ENCODE results near the gene TBC1D22A.

DNA sequence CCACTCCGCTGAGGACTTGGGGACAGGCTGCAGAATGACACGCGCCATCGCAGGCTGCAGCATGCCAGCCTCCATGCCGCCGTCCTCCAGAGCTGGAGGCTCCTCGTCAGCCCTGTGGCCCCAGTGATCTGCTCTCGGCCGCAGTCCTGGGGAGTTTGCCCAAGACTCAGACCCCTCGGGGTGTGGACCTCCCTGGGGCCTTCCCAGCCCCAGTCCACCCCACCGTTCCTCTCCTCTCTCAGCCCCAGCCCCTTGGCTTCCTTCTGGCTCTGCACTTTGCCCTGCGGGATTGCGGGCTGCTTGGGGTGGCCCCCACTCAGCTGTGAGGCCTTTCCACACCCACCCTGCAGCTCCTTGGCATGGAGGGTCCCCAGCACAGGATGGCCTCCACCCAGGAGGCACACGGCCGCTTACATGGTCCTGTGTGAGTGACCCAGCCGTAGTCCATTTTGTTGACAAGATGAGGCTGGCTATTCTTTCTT lies 414.9 kb downstream of the TBC1D22A start:
- TF ChIP-seq, protein P1, sequence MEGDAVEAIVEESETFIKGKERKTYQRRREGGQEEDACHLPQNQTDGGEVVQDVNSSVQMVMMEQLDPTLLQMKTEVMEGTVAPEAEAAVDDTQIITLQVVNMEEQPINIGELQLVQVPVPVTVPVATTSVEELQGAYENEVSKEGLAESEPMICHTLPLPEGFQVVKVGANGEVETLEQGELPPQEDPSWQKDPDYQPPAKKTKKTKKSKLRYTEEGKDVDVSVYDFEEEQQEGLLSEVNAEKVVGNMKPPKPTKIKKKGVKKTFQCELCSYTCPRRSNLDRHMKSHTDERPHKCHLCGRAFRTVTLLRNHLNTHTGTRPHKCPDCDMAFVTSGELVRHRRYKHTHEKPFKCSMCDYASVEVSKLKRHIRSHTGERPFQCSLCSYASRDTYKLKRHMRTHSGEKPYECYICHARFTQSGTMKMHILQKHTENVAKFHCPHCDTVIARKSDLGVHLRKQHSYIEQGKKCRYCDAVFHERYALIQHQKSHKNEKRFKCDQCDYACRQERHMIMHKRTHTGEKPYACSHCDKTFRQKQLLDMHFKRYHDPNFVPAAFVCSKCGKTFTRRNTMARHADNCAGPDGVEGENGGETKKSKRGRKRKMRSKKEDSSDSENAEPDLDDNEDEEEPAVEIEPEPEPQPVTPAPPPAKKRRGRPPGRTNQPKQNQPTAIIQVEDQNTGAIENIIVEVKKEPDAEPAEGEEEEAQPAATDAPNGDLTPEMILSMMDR (IDR thresholded peaks at IDR 0.05): no peak
- no peak for TF ChIP-seq POLR2A (IDR thresholded peaks at IDR 0.05)

All from Peyer's patch (tissue), 4 donors.